GM06990 (cell line): ENCODE results near the gene BCLAF1.

Source experiments
- DNase-seq: peaks from one replicate; pipeline ENCODE4 v3.0.0-alpha.2; 2011; ENCODE audit not compliant: insufficient read length; ENCODE audit errors: extremely low read depth
- H3K27me3 ChIP-seq: replicated peaks from 2 replicates; pipeline ENCODE4 v1.6.0; 2011; ENCODE audit warnings: low read length; ENCODE audit not compliant: control insufficient read depth, insufficient read depth
- H3K36me3 ChIP-seq: 2 replicates; pipeline ENCODE4 v1.5.1; 2011; ENCODE audit warnings: low read length; ENCODE audit not compliant: control insufficient read depth, insufficient read depth
- H3K4me3 ChIP-seq: replicated peaks from 2 replicates; pipeline ENCODE4 v1.5.1; 2011; ENCODE audit warnings: low read depth, mild to moderate bottlenecking, control low read depth, low read length
- TF ChIP-seq, protein P1 (sequence below): IDR thresholded peaks from 2 replicates; pipeline ENCODE4 v1.5.1; 2011; ENCODE audit warnings: low read length, control low read depth, mild to moderate bottlenecking, inconsistent platforms; ENCODE audit not compliant: insufficient read depth, poor library complexity, severe bottlenecking

BCLAF1 gene

DNA sequence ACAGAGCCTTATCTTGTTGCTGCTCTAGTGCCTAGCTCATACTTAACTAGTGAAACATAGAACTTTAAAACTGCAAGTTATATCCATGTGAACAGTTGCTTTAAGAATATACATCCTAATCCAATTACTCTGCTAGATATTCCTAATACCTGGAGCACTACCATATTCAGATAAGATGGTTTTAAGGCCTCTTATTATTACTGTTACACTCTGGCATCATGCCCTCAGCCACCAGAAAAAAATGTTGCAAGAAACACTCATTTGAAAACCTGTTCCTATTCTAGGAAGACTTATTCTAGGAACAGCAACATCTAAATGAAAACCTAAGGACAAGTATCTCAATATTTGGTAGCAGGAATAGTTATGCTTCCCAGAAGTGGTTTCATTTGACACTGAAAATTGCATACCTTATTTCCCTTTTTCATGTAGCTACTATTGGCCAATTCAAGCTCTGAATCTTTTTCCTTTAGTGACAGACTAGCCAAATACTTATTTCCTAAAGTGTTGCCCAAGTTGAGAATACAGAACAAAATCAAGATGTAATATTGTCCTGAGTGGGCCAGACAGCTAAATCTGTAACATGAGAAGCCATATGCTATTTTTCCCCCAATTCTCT is 34.7 kb downstream of the BCLAF1 start:
- Histone ChIP-seq H3K27me3 (no peaks in the 10 kb centered on the region), H3K4me3 (no peak overlapping the region), H3K36me3 (peaks cover 2% of the 10 kb centered on the region; the same call in 1 of the 2 replicates)
- no peak for DNase-seq
- TF ChIP-seq, protein P1, sequence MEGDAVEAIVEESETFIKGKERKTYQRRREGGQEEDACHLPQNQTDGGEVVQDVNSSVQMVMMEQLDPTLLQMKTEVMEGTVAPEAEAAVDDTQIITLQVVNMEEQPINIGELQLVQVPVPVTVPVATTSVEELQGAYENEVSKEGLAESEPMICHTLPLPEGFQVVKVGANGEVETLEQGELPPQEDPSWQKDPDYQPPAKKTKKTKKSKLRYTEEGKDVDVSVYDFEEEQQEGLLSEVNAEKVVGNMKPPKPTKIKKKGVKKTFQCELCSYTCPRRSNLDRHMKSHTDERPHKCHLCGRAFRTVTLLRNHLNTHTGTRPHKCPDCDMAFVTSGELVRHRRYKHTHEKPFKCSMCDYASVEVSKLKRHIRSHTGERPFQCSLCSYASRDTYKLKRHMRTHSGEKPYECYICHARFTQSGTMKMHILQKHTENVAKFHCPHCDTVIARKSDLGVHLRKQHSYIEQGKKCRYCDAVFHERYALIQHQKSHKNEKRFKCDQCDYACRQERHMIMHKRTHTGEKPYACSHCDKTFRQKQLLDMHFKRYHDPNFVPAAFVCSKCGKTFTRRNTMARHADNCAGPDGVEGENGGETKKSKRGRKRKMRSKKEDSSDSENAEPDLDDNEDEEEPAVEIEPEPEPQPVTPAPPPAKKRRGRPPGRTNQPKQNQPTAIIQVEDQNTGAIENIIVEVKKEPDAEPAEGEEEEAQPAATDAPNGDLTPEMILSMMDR = no peak

DNA sequence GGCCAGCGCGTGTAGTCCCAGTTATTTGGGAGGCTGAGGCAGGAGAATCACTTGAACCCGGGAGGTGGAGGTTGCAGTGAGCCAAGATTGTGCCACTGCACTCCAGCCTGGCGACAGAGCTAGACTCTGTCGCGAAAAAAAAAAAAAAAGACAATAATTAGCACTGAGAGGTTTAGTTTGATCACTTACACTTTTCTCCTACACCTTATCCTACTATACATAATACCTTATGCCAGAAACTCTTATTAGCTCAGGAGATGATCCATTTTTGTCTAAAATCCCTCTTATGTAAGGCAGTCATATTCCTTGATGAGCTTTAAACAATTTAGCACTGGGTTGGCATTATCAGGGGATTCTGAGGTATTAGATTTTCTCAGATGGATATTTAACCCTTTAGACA is 35.9 kb downstream of the BCLAF1 start:
- TF ChIP-seq, protein P1 = no peak
- Histone ChIP-seq H3K4me3 (no peak overlapping the region), H3K36me3 (peaks cover 2% of the 10 kb centered on the region; the same call in 1 of the 2 replicates), H3K27me3 (no peaks in the 10 kb centered on the region)
- DNase-seq = no peak

DNA sequence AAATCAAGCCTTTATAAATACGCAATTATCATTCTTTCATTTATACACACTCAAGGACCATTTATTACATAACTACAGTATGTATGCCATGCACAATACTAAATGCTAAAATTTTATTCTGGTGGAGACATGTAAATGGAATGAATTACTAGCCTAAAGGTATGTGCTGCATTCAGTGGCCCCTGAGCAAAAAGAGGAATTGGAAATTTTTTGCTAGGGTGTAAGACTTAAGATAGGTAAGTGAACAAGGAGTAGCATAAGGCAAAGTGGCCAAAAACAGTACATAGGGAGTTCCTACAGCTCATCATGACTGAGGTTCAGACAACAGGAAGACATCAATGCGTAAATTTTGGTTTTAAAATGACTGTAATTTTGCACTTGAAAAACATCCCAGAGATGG is 37.2 kb downstream of the BCLAF1 start:
- no peak for DNase-seq
- no peaks in the 10 kb centered on the region for H3K36me3 ChIP-seq
- no peaks in the 10 kb centered on the region for H3K27me3 ChIP-seq
- TF ChIP-seq, protein P1 = no peak
- no peak overlapping the region for H3K4me3 ChIP-seq

DNA sequence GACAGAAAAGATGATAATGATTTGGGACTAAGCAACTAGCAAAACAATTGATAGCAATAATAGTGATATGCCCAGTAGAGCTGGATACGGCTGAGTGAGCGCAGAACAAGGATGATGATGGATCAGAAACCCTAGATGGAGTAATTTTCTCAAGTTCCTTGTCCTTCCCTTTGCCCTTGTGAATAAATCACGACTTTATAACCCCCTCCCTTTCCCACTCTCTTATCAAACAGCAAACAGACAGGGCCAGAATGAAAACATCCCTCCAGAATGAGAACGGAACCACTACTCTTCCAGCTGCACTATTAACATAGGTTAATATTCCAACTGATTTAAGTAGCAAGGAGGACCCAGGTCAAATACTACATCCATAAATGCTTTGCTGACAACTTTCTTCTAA is 38.3 kb downstream of the BCLAF1 start:
- no peak overlapping the region for H3K4me3 ChIP-seq
- DNase-seq = no peak
- H3K27me3 ChIP-seq = no peaks in the 10 kb centered on the region
- TF ChIP-seq, protein P1 = no peak
- H3K36me3 ChIP-seq = no peaks in the 10 kb centered on the region; the same call in 1 of the 2 replicates

DNA sequence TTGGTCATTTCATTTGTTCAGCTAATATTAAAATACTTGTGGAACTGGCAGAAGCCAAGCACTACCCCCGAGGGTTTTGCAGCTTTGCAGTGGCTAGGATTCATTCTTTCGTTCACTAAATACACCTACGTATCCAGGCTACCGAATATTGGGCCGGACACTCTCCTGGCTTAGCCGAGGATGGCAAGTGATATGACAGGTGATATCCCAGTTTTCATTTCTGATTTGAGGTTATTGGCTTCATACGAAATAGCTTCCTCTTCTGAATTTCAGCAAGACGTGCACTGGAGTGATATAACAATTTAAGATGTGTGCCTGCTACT is 39.0 kb downstream of the BCLAF1 start:
- Histone ChIP-seq H3K4me3 (peak overlapping the region; percentile 95), H3K36me3 (no peaks in the 10 kb centered on the region; the same call in 1 of the 2 replicates), H3K27me3 (no peaks in the 10 kb centered on the region)
- TF ChIP-seq, protein P1 = no peak
- DNase-seq = no peak
